Measurements from ENCODE around the gene TUBGCP2.

GRCh38 chr10:133329491-133330202, 21.0 kb upstream of the TUBGCP2 start:
- TF ChIP-seq POLR2A (IDR thresholded peaks at IDR 0.05) (no peak), POLR2AphosphoS5 (IDR thresholded peaks at IDR 0.05) (peak; percentile 45)
- TF ChIP-seq, protein P1, sequence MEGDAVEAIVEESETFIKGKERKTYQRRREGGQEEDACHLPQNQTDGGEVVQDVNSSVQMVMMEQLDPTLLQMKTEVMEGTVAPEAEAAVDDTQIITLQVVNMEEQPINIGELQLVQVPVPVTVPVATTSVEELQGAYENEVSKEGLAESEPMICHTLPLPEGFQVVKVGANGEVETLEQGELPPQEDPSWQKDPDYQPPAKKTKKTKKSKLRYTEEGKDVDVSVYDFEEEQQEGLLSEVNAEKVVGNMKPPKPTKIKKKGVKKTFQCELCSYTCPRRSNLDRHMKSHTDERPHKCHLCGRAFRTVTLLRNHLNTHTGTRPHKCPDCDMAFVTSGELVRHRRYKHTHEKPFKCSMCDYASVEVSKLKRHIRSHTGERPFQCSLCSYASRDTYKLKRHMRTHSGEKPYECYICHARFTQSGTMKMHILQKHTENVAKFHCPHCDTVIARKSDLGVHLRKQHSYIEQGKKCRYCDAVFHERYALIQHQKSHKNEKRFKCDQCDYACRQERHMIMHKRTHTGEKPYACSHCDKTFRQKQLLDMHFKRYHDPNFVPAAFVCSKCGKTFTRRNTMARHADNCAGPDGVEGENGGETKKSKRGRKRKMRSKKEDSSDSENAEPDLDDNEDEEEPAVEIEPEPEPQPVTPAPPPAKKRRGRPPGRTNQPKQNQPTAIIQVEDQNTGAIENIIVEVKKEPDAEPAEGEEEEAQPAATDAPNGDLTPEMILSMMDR (IDR thresholded peaks at IDR 0.05), result peak in 3 of 4 experiments; percentile 85 to 96 (median 85)
